Spleen (tissue), 7 donors: Measurements from ENCODE around the gene FSTL3.

Experiments
- CTCF ChIP-seq, 11 experiments: fragments of 200-600 bp in 7 of 11; fragments of 450-650 bp in 4 of 11; sonication (generic) in 4 of 11; IDR thresholded peaks in 8 of 11; conservative IDR thresholded peaks in 3 of 11; 1 replicate in 7 of 11; 2 replicates in 4 of 11; pipeline versions ENCODE4 v1.4.0 to v1.8.0; 2016 to 2021; ENCODE audit warnings: antibody characterized with exemption in 11 of 11, inconsistent platforms in 4 of 11, mild to moderate bottlenecking in 1 of 11
- POLR2A ChIP-seq, 3 donors: fragments of 450-650 bp; IDR thresholded peaks; one replicate each; pipeline ENCODE4 v1.5.1; 2017; ENCODE audit warnings: antibody characterized with exemption in 3 of 3, mild to moderate bottlenecking in 1 of 3
- donor health status: DM: no; HTN: no; CAD: no; lungs with moderate emphysema.
- donor health status: DM: no; HTN: no; CAD: no.
- donor health status: DM: no; HTN: no; CAD: no.

- TF ChIP-seq POLR2A (IDR thresholded peaks at IDR 0.05) (no peak), CTCF (IDR thresholded peaks at IDR 0.05 in 8 of 11, conservative IDR thresholded peaks at IDR 0.05 in 3 of 11) (no peak)
Measured at GRCh38 chr19:643736-644135, 32.5 kb upstream of the FSTL3 start.
